H1 (cell line): Measurements from ENCODE around the gene CXCL17. TPM values are rescaled to one million over a fixed set of nuclear protein-coding genes. Genes with fewer than 3 reads are reported as not detected.

Experiments used
- CTCF ChIA-PET: fragments of 300-600 bp; sonication (Branson Sonifier 250); formaldehyde crosslinking; loops from one replicate; lab custom pipeline; 2021; ENCODE audit not compliant: partially characterized antibody; lab: Charles Lee
- POLR2A ChIA-PET: fragments of 300-600 bp; sonication (Branson Sonifier 250); formaldehyde crosslinking; loops from one replicate; lab custom pipeline; 2021; ENCODE audit warnings: inconsistent platforms; ENCODE audit not compliant: partially characterized antibody; lab: Charles Lee
- DNase-seq, 2 experiments: peaks; one replicate each; pipeline versions ENCODE4 v3.0.0 to v3.0.0-alpha.2; 2010 to 2022; ENCODE audit warnings: low spot score in 2 of 2, low read depth in 1 of 2, mixed read lengths in 1 of 2
- FAIRE-seq: peaks from 2 replicates; lab custom pipeline; 2011; peaks lifted over from hg19 to GRCh38; lab: Jason Lieb, UNC
- H2AFZ ChIP-seq: 2 replicates; pipeline ENCODE4 v1.8.1; 2012; ENCODE audit warnings: low read length, inconsistent platforms
- H2AK5ac ChIP-seq: 2 replicates; pipeline ENCODE4 v1.6.1; 2013; ENCODE audit warnings: low read depth, low read length
- H2BK120ac ChIP-seq: replicated peaks from 2 replicates; pipeline ENCODE3; 2013; ENCODE audit warnings: low read depth, low read length, inconsistent platforms
- H2BK12ac ChIP-seq: 2 replicates; pipeline ENCODE4 v1.6.1; 2013; ENCODE audit warnings: low read depth, low read length
- H2BK15ac ChIP-seq: 2 replicates; pipeline ENCODE4 v1.6.1; 2013; ENCODE audit warnings: low read length
- H2BK20ac ChIP-seq: 2 replicates; pipeline ENCODE4 v1.6.1; 2013; ENCODE audit warnings: low read length
- H2BK5ac ChIP-seq: 2 replicates; pipeline ENCODE4 v1.6.1; 2013; ENCODE audit warnings: low read depth, low read length
- H3K14ac ChIP-seq: 2 replicates; pipeline ENCODE4 v1.6.1; 2013; ENCODE audit warnings: inconsistent platforms; ENCODE audit not compliant: insufficient read length
- H3K18ac ChIP-seq: 2 replicates; pipeline ENCODE4 v1.6.1; 2013; ENCODE audit warnings: low read length; ENCODE audit errors: extremely low read depth
- H3K23ac ChIP-seq: 2 replicates; pipeline ENCODE4 v1.6.1; 2013; ENCODE audit warnings: inconsistent platforms; ENCODE audit not compliant: insufficient read length
- H3K23me2 ChIP-seq: 2 replicates; pipeline ENCODE4 v1.6.1; 2013; ENCODE audit warnings: low read depth, low read length
- H3K27ac ChIP-seq: 2 replicates; pipeline ENCODE4 v1.6.1; 2011; ENCODE audit warnings: low read depth, low read length, inconsistent platforms
- H3K27me3 ChIP-seq, 4 experiments: replicated peaks in 1 of 4; 1 replicate in 1 of 4; 2 replicates in 3 of 4; pipeline versions ENCODE4 v1.6.1 to v1.8.1; 2011 to 2013; ENCODE audit warnings: low read length in 3 of 4, mild to moderate bottlenecking in 3 of 4, inconsistent platforms in 2 of 4, mixed read lengths in 2 of 4, moderate library complexity in 1 of 4; ENCODE audit not compliant: control insufficient read depth in 3 of 4, insufficient read depth in 3 of 4; ENCODE audit errors: extremely low read depth in 1 of 4
- H3K36me3 ChIP-seq, 4 experiments: 2 replicates each; pipeline versions ENCODE4 v1.6.1 to v1.8.1; 2011 to 2013; ENCODE audit warnings: mild to moderate bottlenecking in 4 of 4, low read length in 3 of 4, moderate library complexity in 2 of 4, control low read depth in 1 of 4, inconsistent platforms in 1 of 4; ENCODE audit not compliant: insufficient read depth in 4 of 4, control insufficient read depth in 2 of 4
- H3K4ac ChIP-seq: replicated peaks from 2 replicates; pipeline ENCODE3; 2013; ENCODE audit warnings: low read length, low read depth, mixed read lengths, inconsistent platforms; ENCODE audit not compliant: insufficient read length
- H3K4me1 ChIP-seq, 4 experiments: replicated peaks in 1 of 4; 1 replicate in 1 of 4; 2 replicates in 3 of 4; pipeline versions ENCODE4 v1.6.1 to v1.8.1; 2011 to 2013; ENCODE audit warnings: low read length in 3 of 4, inconsistent platforms in 2 of 4, mixed read lengths in 1 of 4; ENCODE audit not compliant: insufficient read depth in 4 of 4, control insufficient read depth in 3 of 4
- H3K4me2 ChIP-seq, 2 experiments: 2 replicates each; pipeline versions ENCODE4 v1.6.1 to v1.8.1; 2011 to 2013; ENCODE audit warnings: low read depth in 2 of 2, low read length in 2 of 2, control low read depth in 1 of 2, inconsistent platforms in 1 of 2, mild to moderate bottlenecking in 1 of 2; ENCODE audit not compliant: insufficient read depth in 1 of 2
- H3K4me3 ChIP-seq, 4 experiments: fragments of 200-600, 300-600 bp in 1 of 4; sonication (generic), shearing (Covaris generic), sonication (Bioruptor Twin) in 1 of 4; 2 replicates each; pipeline versions ENCODE4 v1.5.1 to v1.8.1; 2011 to 2016; ENCODE audit warnings: low read length in 4 of 4, low read depth in 3 of 4, control low read depth in 2 of 4, inconsistent platforms in 2 of 4, mild to moderate bottlenecking in 2 of 4, mixed read lengths in 1 of 4, moderate library complexity in 1 of 4; ENCODE audit not compliant: insufficient read depth in 2 of 4; ENCODE audit errors: extremely low read depth in 1 of 4
- H3K56ac ChIP-seq: replicated peaks from 2 replicates; pipeline ENCODE3; 2013; ENCODE audit warnings: low read depth, mild to moderate bottlenecking, mixed read lengths, low read length, inconsistent platforms; ENCODE audit not compliant: insufficient read length
- H3K79me1 ChIP-seq: 2 replicates; pipeline ENCODE4 v1.6.1; 2013; ENCODE audit warnings: low read depth, low read length, control low read depth
- H3K79me2 ChIP-seq, 2 experiments: 2 replicates each; pipeline versions ENCODE4 v1.6.1 to v1.8.1; 2012 to 2013; ENCODE audit warnings: low read length in 2 of 2, mild to moderate bottlenecking in 2 of 2, inconsistent platforms in 1 of 2; ENCODE audit not compliant: insufficient read depth in 2 of 2, control insufficient read depth in 1 of 2
- H3K9ac ChIP-seq, 4 experiments: replicated peaks in 1 of 4; 1 replicate in 1 of 4; 2 replicates in 3 of 4; pipeline versions ENCODE4 v1.6.1 to v1.8.1; 2011 to 2013; ENCODE audit warnings: low read depth in 3 of 4, low read length in 3 of 4, control low read depth in 2 of 4, mild to moderate bottlenecking in 2 of 4, moderate library complexity in 2 of 4, inconsistent platforms in 1 of 4; ENCODE audit errors: extremely low read depth in 1 of 4
- H3K9me3 ChIP-seq, 2 experiments: 2 replicates each; pipeline versions ENCODE4 v1.6.1 to v1.8.1; 2012 to 2013; ENCODE audit warnings: mild to moderate bottlenecking in 2 of 2, moderate library complexity in 2 of 2, control low read depth in 1 of 2, inconsistent platforms in 1 of 2, low read depth in 1 of 2, low read length in 1 of 2, mixed read lengths in 1 of 2; ENCODE audit not compliant: insufficient read depth in 2 of 2
- H4K20me1 ChIP-seq, 2 experiments: replicated peaks in 1 of 2; 2 replicates each; pipeline versions ENCODE3 to v1.8.1; 2011 to 2013; ENCODE audit warnings: inconsistent platforms in 2 of 2, low read length in 2 of 2, mild to moderate bottlenecking in 1 of 2; ENCODE audit not compliant: insufficient read depth in 2 of 2, control insufficient read depth in 1 of 2
- H4K5ac ChIP-seq: 2 replicates; pipeline ENCODE4 v1.6.1; 2013; ENCODE audit warnings: low read length, low read depth, mixed read lengths, inconsistent platforms; ENCODE audit not compliant: insufficient read length
- H4K8ac ChIP-seq: 2 replicates; pipeline ENCODE4 v1.8.0; 2013; ENCODE audit warnings: mild to moderate bottlenecking, moderate library complexity, low read length, inconsistent platforms; ENCODE audit not compliant: insufficient read depth; ENCODE audit errors: extremely low read depth
- H4K91ac ChIP-seq: replicated peaks from 2 replicates; pipeline ENCODE3; 2013; ENCODE audit warnings: low read length, mixed read lengths, inconsistent platforms; ENCODE audit not compliant: insufficient read length
- ATF2 ChIP-seq: IDR thresholded peaks from 2 replicates; pipeline ENCODE4 v1.6.1; 2012; ENCODE audit warnings: low read length, inconsistent platforms
- CBX8 ChIP-seq: fragments of 300-800, 300-1000 bp; sonication (generic); IDR thresholded peaks from 2 replicates; pipeline ENCODE4 v1.7.1; 2016; ENCODE audit warnings: low read depth, low read length, borderline replicate concordance
- E2F6 ChIP-seq: IDR thresholded peaks from 2 replicates; pipeline ENCODE4 v1.6.1; 2012; ENCODE audit warnings: inconsistent platforms
- EGR1 ChIP-seq: IDR thresholded peaks from 2 replicates; pipeline ENCODE4 v1.6.1; 2011; ENCODE audit warnings: low read depth, low read length, borderline replicate concordance
- MAFK ChIP-seq: IDR thresholded peaks from 2 replicates; pipeline ENCODE4 v1.6.1; 2012; ENCODE audit warnings: low read depth, mild to moderate bottlenecking, improper control_type of control experiment, low read length
- SAP30 ChIP-seq: fragments of 300-600 bp; sonication (generic); IDR thresholded peaks from 2 replicates; pipeline ENCODE4 v1.7.1; 2012; ENCODE audit warnings: low read length, moderate library complexity, mild to moderate bottlenecking, inconsistent platforms; ENCODE audit not compliant: insufficient read depth, insufficient replicate concordance
- SP1 ChIP-seq: IDR thresholded peaks from 2 replicates; pipeline ENCODE4 v1.6.1; 2011; ENCODE audit warnings: low read depth, low read length
- TAF1 ChIP-seq: IDR thresholded peaks from 2 replicates; pipeline ENCODE4 v1.6.1; 2011; ENCODE audit warnings: mild to moderate bottlenecking, low read depth, low read length
- USF2 ChIP-seq: IDR thresholded peaks from 2 replicates; pipeline ENCODE4 v1.6.1; 2011; ENCODE audit warnings: low read length, improper control_type of control experiment
- ZNF274 ChIP-seq: IDR thresholded peaks from 2 replicates; pipeline ENCODE4 v1.7.0; 2012; ENCODE audit warnings: low read length, borderline replicate concordance; ENCODE audit errors: extremely low read depth
- WGBS, 2 experiments: shearing (Covaris generic) in 1 of 2; methylation state at CpG; one replicate each; pipeline versions ENCODE4 v1.1.6 to v1.1.7; 2013 to 2015; ENCODE audit warnings: low lambda C conversion rate in 2 of 2, mixed read lengths in 2 of 2, inconsistent platforms in 1 of 2, low coverage in 1 of 2, missing lambda C conversion rate in 1 of 2; ENCODE audit not compliant: insufficient replicate concordance in 2 of 2, insufficient coverage in 1 of 2, insufficient read length in 1 of 2; ENCODE audit errors: extremely low coverage in 1 of 2, missing lambda C conversion rate in 1 of 2; 5-methylcytosine and 5-hydroxymethylcytosine counted together
- polyA plus RNA-seq, 7 experiments: library from polyadenylated mRNA; depleted of rRNA in 3 of 7; stranded (reverse) in 5 of 7; unstranded in 2 of 7; fragments of >200 nt in 5 of 7; fragments of 200-250 nt in 2 of 7; gene quantifications; 1 replicate in 5 of 7; 2 replicates in 1 of 7; 4 replicates in 1 of 7; pipeline versions ENCODE4 v1.2.1 to v1.2.3, GENCODE V29; 2011 to 2013; ENCODE audit warnings: missing spikeins in 2 of 7, mixed read lengths in 2 of 7
- total RNA-seq: library from RNA; stranded (reverse); fragmentation: NEBNext Ultra II Directional; extraction: Animal tissue kit (Norgen Biotek cat#: 25700); gene quantifications from 2 replicates; pipeline ENCODE4 v1.2.1, GENCODE V29; 2021

CXCL17 gene
- total and polyA plus RNA-seq, 2 of the 8 experiments (the other 6 are each of a cell fraction or from before 2014, with no cell fraction given) = not detected

- no peak overlapping the region for H4K91ac ChIP-seq
- TF ChIP-seq E2F6 (no peak), SP1 (no peak), ZNF274 (no peak), SAP30 (no peak), MAFK (no peak), ATF2 (no peak), EGR1 (no peak), TAF1 (no peak), CBX8 (no peak), USF2 (no peak)
Observed at GRCh38 chr19:42403586-42403985, 39.2 kb downstream of the CXCL17 start.

More at GRCh38 chr19:42403586-42403985, 39.2 kb downstream of the CXCL17 start:
- Histone ChIP-seq H3K4me1 (peaks cover 5 to 8% (median 7%) of the 10 kb centered on the region in 4 experiments; a peak in 6 of 7 replicates), H3K4me3 (no peak overlapping the region), H3K18ac (no peak overlapping the region), H4K5ac (no peak overlapping the region), H2AFZ (no peak overlapping the region), H4K20me1 (peaks cover 13 to 29% of the 10 kb centered on the region in 2 experiments), H3K4ac (no peak overlapping the region), H3K4me2 (no peak overlapping the region; a peak in 1 of 4 replicates), H3K14ac (no peak overlapping the region), H3K27me3 (peaks cover 0 to 10% (median 5%) of the 10 kb centered on the region in 4 experiments; a peak in 5 of 7 replicates), H2BK5ac (no peak overlapping the region), H2BK120ac (no peak overlapping the region), H2BK20ac (no peak overlapping the region), H3K79me1 (peaks cover 4% of the 10 kb centered on the region; the same call in 1 of the 2 replicates), H4K8ac (no peak overlapping the region), H3K27ac (no peak overlapping the region), H3K56ac (no peak overlapping the region), H2BK12ac (no peak overlapping the region), H3K36me3 (no peaks in the 10 kb centered on the region; a peak in 1 of 8 replicates), H3K9ac (no peak overlapping the region; a peak in 1 of 7 replicates), H3K23ac (no peak overlapping the region), H3K79me2 (no peaks in the 10 kb centered on the region), H3K23me2 (peaks cover 13% of the 10 kb centered on the region; the same call in 1 of the 2 replicates), H2AK5ac (no peak overlapping the region), H2BK15ac (no peak overlapping the region), H3K9me3 (no peaks in the 10 kb centered on the region)
- POLR2A ChIA-PET = no interaction called here
- DNase-seq (no peak), FAIRE-seq (no peak)
- 88% methylated on average over 9 of the region's 10 CpGs; no CpG with 5 or more reads in 1 of the 2 experiments for WGBS, 2 experiments
- CTCF ChIA-PET = interaction anchor here (1.2 to 1.4 kb wide), 3 partner anchors 15 to 37 kb away, joined by 3 to 5 read pairs (median 4); no protein-coding TSS in a partner anchor
